HepG2 (cell line): ENCODE measurements around the gene PIEZO1. TPM values are rescaled to one million over a fixed set of nuclear protein-coding genes. Genes with fewer than 3 reads are reported as not detected.

Experiments
- FOXO1 ChIP-seq: sonication (generic); formaldehyde crosslinking; IDR thresholded peaks from 2 replicates; pipeline ENCODE4 v1.4.0; 2020; ENCODE audit warnings: missing genetic modification reagents
- IKZF4 ChIP-seq: sonication (generic); formaldehyde crosslinking; IDR thresholded peaks from 2 replicates; pipeline ENCODE4 v1.5.1; 2020; ENCODE audit warnings: borderline replicate concordance, mild to moderate bottlenecking, low read depth, missing genetic modification reagents; ENCODE audit errors: not compliant biosample characterization
- JDP2 ChIP-seq: sonication (generic); formaldehyde crosslinking; IDR thresholded peaks from 2 replicates; pipeline ENCODE4 v1.8.1; 2022; ENCODE audit warnings: missing genetic modification reagents, borderline replicate concordance
- KDM4B ChIP-seq: sonication (generic); formaldehyde crosslinking; IDR thresholded peaks from 2 replicates; pipeline ENCODE4 v1.4.0; 2020; ENCODE audit warnings: missing genetic modification reagents
- MAX ChIP-seq: IDR thresholded peaks from 2 replicates; pipeline ENCODE4 v1.6.1; 2012; ENCODE audit warnings: inconsistent platforms
- MLLT10 ChIP-seq: sonication (generic); formaldehyde crosslinking; IDR thresholded peaks from 2 replicates; pipeline ENCODE4 v1.4.0; 2020; ENCODE audit warnings: missing genetic modification reagents
- NR0B2 ChIP-seq: sonication (generic); formaldehyde crosslinking; IDR thresholded peaks from 2 replicates; pipeline ENCODE4 v1.4.0; 2020; ENCODE audit warnings: mild to moderate bottlenecking, missing genetic modification reagents
- PATZ1 ChIP-seq: sonication (generic); formaldehyde crosslinking; IDR thresholded peaks from 2 replicates; pipeline ENCODE4 v1.4.0; 2020; ENCODE audit warnings: missing genetic modification reagents
- SMARCC2 ChIP-seq: fragments of 450-650 bp; IDR thresholded peaks from 2 replicates; pipeline ENCODE4 v1.6.1; 2017; ENCODE audit warnings: antibody characterized with exemption, mild to moderate bottlenecking
- ZBTB10 ChIP-seq: sonication (generic); formaldehyde crosslinking; IDR thresholded peaks from 2 replicates; pipeline ENCODE4 v1.4.0; 2020; ENCODE audit warnings: missing genetic modification reagents, borderline replicate concordance
- ZBTB3 ChIP-seq: sonication (generic); formaldehyde crosslinking; IDR thresholded peaks from 2 replicates; pipeline ENCODE4 v1.4.0; 2020; ENCODE audit warnings: low read depth, mild to moderate bottlenecking, moderate library complexity, missing genetic modification reagents, borderline replicate concordance
- ZNF407 ChIP-seq: sonication (generic); formaldehyde crosslinking; IDR thresholded peaks from one replicate; pipeline ENCODE4 v1.5.1; 2020; ENCODE audit warnings: mild to moderate bottlenecking, missing genetic modification reagents; ENCODE audit errors: not compliant biosample characterization
- ZNF431 ChIP-seq: sonication (generic); formaldehyde crosslinking; IDR thresholded peaks from 2 replicates; pipeline ENCODE4 v1.9.0; 2022; ENCODE audit warnings: missing genetic modification reagents, low read depth, mild to moderate bottlenecking, borderline replicate concordance
- polyA plus RNA-seq, 8 experiments: library from polyadenylated mRNA; depleted of rRNA in 3 of 8; stranded (reverse) in 7 of 8; unstranded in 1 of 8; fragments of >200 nt; fragmentation: Illumina TruSeq in 4 of 8; extraction: Trizol in 4 of 8; gene quantifications; 2 replicates each; pipeline versions ENCODE4 v1.2.1 to v1.2.3, GENCODE V29; 2011 to 2016; ENCODE audit warnings: low read depth in 4 of 8, missing spikeins in 1 of 8, mixed read lengths in 1 of 8; ENCODE audit not compliant: insufficient read depth in 1 of 8
- total RNA-seq, 5 experiments: library from RNA; depleted of rRNA; stranded (reverse); fragments of >200 nt; fragmentation: Illumina TruSeq; extraction: Trizol; gene quantifications; 2 replicates each; pipeline ENCODE4 v1.2.3, GENCODE V29; 2016; ENCODE audit warnings: low read depth in 1 of 5

Gene PIEZO1
- total and polyA plus RNA-seq, 2 of the 13 experiments (the other 11 are each of a cell fraction or from before 2014, with no cell fraction given), result 67.9 to 85.0 TPM

- TF ChIP-seq ZBTB10 (CRISPR knock-in tag) (0 out of 2 replicates have a peak, but pooled peaks have one; percentile 22), SMARCC2 (no peak), ZBTB3 (CRISPR knock-in tag) (no peak), JDP2 (no peak), NR0B2 (CRISPR knock-in tag) (peak; percentile 74; the same call in 1 of the 2 replicates), FOXO1 (CRISPR knock-in tag) (no peak; the same call in 1 of the 2 replicates), MAX (peak; percentile 83), KDM4B (peak; percentile 87), ZNF407 (CRISPR knock-in tag) (peak; percentile 87), MLLT10 (CRISPR knock-in tag) (no peak), IKZF4 (CRISPR knock-in tag) (peak; percentile 27), ZNF431 (peak; percentile 89; the same call in 1 of the 2 replicates), PATZ1 (CRISPR knock-in tag) (peak; percentile 100)
These were observed 84.2 kb downstream of the PIEZO1 start (continued) for GRCh38 chr16:88700636-88701482.
